ENCODE measurements around the gene TAF9B.

The TAF9B gene

GRCh38 chrX:78131117-78131516 lies 8.3 kb downstream of the TAF9B start:
- TF ChIP-seq CTCF (IDR thresholded peaks at IDR 0.05): no peak

GRCh38 chrX:78130396-78130795 lies 9.1 kb downstream of the TAF9B start:
- TF ChIP-seq CTCF (IDR thresholded peaks at IDR 0.05): no peak

DNA sequence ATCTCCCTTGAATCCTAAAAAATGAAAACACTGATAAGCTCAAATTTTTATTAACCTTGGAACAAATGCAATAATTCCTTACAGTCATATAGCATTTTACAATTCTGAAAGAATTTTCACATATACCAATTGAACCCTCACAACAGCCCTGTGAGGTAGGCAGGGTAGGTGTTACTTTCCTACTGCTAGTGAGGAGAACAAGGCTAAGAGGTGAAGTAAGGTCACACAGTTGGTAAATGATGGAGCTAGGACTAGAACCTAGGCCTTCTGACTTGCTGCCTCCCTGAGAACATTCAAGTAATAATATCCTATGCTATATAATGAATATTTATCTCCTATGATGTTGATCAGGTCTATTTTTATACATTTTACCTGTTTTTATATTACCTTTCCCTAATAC lies 9.7 kb downstream of the TAF9B start:
- TF ChIP-seq CTCF (IDR thresholded peaks at IDR 0.05): no peak

- TF ChIP-seq CTCF (IDR thresholded peaks at IDR 0.05): no peak
Measured at GRCh38 chrX:78125148-78125547, 14.3 kb downstream of the TAF9B start.

- peak; percentile 24; the same call in 1 of the 2 replicates for TF ChIP-seq CTCF (IDR thresholded peaks at IDR 0.05)
Measured at GRCh38 chrX:78124307-78124706, 15.1 kb downstream of the TAF9B start.

- TF ChIP-seq CTCF (IDR thresholded peaks at IDR 0.05): no peak
Measured at GRCh38 chrX:78123190-78123589, 16.3 kb downstream of the TAF9B start.

GRCh38 chrX:78119521-78120227 lies 19.8 kb downstream of the TAF9B start:
- peak; percentile 46 for TF ChIP-seq CTCF (IDR thresholded peaks at IDR 0.05)

DNA sequence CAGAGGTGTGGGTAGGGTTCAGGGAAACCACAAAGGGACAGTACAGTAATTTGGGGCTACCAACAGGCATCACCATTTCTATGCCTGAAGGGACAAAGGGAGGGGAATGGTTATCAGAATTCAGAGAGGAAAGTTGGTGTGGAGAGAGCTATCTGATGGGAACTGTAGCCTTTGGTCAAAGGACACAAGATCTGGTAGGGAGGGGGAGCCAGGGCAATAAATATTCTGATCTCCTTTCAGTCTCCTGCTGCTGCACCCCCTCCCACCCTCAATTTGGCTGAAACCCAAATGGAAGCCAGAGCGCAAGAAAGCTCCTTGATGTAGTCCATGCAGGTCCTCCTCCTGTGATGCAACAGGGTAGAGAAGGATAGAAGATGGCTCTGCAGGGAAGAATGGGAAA lies 20.8 kb downstream of the TAF9B start:
- no peak for TF ChIP-seq CTCF (IDR thresholded peaks at IDR 0.05)
